H1 (cell line): ENCODE data around the gene ZMIZ1.

ENCODE experiments used
- BACH1 ChIP-seq: IDR thresholded peaks from 2 replicates; pipeline ENCODE4 v1.6.1; 2012; ENCODE audit warnings: low read length, improper control_type of control experiment
- CBX5 ChIP-seq: fragments of 300-800, 300-1000 bp; sonication (generic); IDR thresholded peaks from 2 replicates; pipeline ENCODE4 v1.7.1; 2016; ENCODE audit warnings: antibody characterized with exemption, low read length, low read depth
- CEBPB ChIP-seq: IDR thresholded peaks from 2 replicates; pipeline ENCODE4 v1.6.1; 2012; ENCODE audit warnings: low read depth, low read length
- CHD2 ChIP-seq: IDR thresholded peaks from 2 replicates; pipeline ENCODE4 v1.6.1; 2012; ENCODE audit warnings: low read length, improper control_type of control experiment
- CTCF ChIP-seq, 3 experiments: IDR thresholded peaks; 1 replicate in 2 of 3; 2 replicates in 1 of 3; pipeline versions ENCODE4 v1.5.1 to v1.6.1; 2011; ENCODE audit warnings: low read length in 3 of 3, mild to moderate bottlenecking in 3 of 3, inconsistent platforms in 2 of 3, low read depth in 1 of 3, moderate library complexity in 1 of 3; ENCODE audit not compliant: insufficient read depth in 1 of 3; ENCODE audit errors: control extremely low read depth in 1 of 3
- EP300 ChIP-seq, 2 experiments: IDR thresholded peaks; 1 replicate in 1 of 2; 2 replicates in 1 of 2; pipeline ENCODE4 v1.6.1; 2011 to 2012; ENCODE audit warnings: low read depth in 2 of 2, low read length in 2 of 2, mild to moderate bottlenecking in 2 of 2, borderline replicate concordance in 1 of 2, inconsistent platforms in 1 of 2, moderate library complexity in 1 of 2
- GABPA ChIP-seq: IDR thresholded peaks from 2 replicates; pipeline ENCODE4 v1.6.1; 2011; ENCODE audit warnings: mild to moderate bottlenecking, low read length, moderate library complexity, borderline replicate concordance; ENCODE audit not compliant: insufficient read depth
- JUND ChIP-seq: IDR thresholded peaks from 2 replicates; pipeline ENCODE4 v1.6.1; 2011; ENCODE audit warnings: mild to moderate bottlenecking, improper control_type of control experiment, low read length
- NANOG ChIP-seq: IDR thresholded peaks from 2 replicates; pipeline ENCODE4 v1.6.1; 2011; ENCODE audit warnings: low read length, low read depth, mild to moderate bottlenecking, inconsistent platforms; ENCODE audit not compliant: insufficient read depth, poor library complexity, severe bottlenecking
- POLR2A ChIP-seq, 2 experiments: IDR thresholded peaks; 1 replicate in 1 of 2; 2 replicates in 1 of 2; pipeline ENCODE4 v1.6.1; 2011; ENCODE audit warnings: low read depth in 2 of 2, low read length in 2 of 2, mild to moderate bottlenecking in 2 of 2; ENCODE audit errors: control extremely low read depth in 1 of 2
- POLR2AphosphoS5 ChIP-seq: IDR thresholded peaks from 2 replicates; pipeline ENCODE4 v1.6.1; 2011; ENCODE audit warnings: low read depth, low read length
- RAD21 ChIP-seq, 2 experiments: IDR thresholded peaks in 1 of 2; conservative IDR thresholded peaks in 1 of 2; 2 replicates each; pipeline ENCODE4 v1.6.1; 2011; ENCODE audit warnings: low read depth in 2 of 2, low read length in 2 of 2, improper control_type of control experiment in 1 of 2, inconsistent platforms in 1 of 2, mild to moderate bottlenecking in 1 of 2, moderate library complexity in 1 of 2
- SIX5 ChIP-seq: IDR thresholded peaks from 2 replicates; pipeline ENCODE4 v1.6.1; 2011; ENCODE audit warnings: mild to moderate bottlenecking, low read depth, low read length
- ZNF274 ChIP-seq: IDR thresholded peaks from 2 replicates; pipeline ENCODE4 v1.7.0; 2012; ENCODE audit warnings: low read length, borderline replicate concordance; ENCODE audit errors: extremely low read depth

GRCh38 chr10:79172881-79173280 is 104.1 kb downstream of the ZMIZ1 start:
- TF ChIP-seq POLR2A (IDR thresholded peaks at IDR 0.05; ENCODE audit: control extremely low read depth in 1 of 2, low read depth in 2 of 2, low read length in 2 of 2) (no peak), CHD2 (no peak), RAD21 (IDR thresholded peaks at IDR 0.05 in 1 of 2, conservative IDR thresholded peaks at IDR 0.05 in 1 of 2; ENCODE audit: low read depth in 2 of 2, low read length in 2 of 2) (no peak), ZNF274 (no peak), CEBPB (no peak), NANOG (no peak), CTCF (IDR thresholded peaks at IDR 0.05; ENCODE audit: control extremely low read depth in 1 of 3, insufficient read depth in 1 of 3, low read depth in 1 of 3, low read length in 3 of 3) (no peak), JUND (no peak), EP300 (IDR thresholded peaks at IDR 0.05; ENCODE audit: borderline replicate concordance in 1 of 2, low read depth in 2 of 2, low read length in 2 of 2) (no peak), BACH1 (no peak), POLR2AphosphoS5 (no peak), SIX5 (no peak), CBX5 (no peak), GABPA (no peak)
